ENCODE results near the gene GRID2.

DNA sequence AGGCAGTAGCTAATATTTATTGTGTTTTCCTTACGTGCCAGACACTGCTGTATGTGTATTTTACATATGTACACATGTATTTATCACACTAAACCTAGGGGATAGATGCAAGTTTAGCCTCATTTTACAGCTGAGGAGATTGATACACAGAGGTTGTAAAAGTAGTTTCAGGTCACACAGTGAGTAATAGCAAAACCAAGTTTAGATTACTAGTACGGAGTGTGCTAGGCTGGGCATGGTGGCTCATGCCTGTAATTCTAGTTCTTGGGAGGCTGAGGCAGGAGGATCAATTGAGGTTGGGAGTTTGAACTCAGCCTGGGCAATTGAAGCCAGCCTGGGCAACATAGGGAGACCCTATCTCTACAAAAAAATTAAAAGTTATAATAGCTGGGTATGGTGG, 823.7 kb downstream of the GRID2 start:
- TF ChIP-seq HNF4G (IDR thresholded peaks at IDR 0.05) (no peak), CTCF (IDR thresholded peaks at IDR 0.05; ENCODE audit: low read depth, low read length, missing input control) (no peak), SP1 (IDR thresholded peaks at IDR 0.05) (no peak), HNF4A (conservative IDR thresholded peaks at IDR 0.05) (no peak)

Measured in liver (tissue), 3 donors.